Activated CD4-positive, alpha-beta T cell treated with anti-CD3 and anti-CD28 coated beads, Interleukin-10, Interleukin-2, amounts not matched to agents 100 ng/mL and 50 ng/mL, durations not matched to agents 16 hours and 8 hours (primary cell): Measurements from ENCODE around the gene SLC1A4.

ENCODE experiments used
- DNase-seq: peaks from one replicate; pipeline ENCODE4 v3.0.0-alpha.2; 2020

The SLC1A4 gene

DNA sequence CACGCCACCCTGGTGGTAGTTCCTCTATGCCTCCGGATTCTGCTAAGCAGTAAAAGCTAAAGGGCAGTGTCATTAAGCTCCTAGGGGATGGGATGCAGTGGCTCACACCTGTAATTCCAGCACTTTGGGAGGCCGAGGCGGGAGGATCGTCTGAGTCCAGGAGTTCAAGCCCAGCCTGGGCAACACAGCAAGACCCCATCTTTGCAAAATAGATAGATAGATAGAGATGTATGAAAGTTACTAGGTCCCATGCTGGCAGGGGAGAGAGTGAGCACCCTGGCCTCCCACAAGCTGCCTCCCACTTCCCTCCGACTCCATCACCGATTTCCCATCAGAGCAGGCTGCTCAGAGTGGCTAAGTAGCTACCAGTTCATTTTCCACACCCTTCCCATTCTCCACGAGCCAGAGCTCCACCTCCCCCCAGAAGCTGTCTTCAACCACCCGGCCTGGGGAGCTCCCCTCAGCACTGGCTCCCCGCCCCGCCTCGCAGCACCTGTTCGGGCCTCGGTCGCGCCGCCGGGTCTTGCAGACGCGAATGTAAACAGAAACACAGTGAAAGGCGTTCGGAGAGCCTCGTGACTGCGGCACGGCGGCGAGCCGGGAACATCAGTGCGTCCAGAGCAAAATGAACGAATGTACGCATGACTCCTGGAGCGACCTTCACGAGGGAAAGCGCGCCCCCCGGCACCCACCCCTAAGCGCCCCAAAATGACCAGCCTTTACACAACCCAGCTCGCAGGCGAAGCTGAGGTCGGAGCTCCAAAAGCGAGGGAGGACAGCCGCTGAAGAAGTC lies 66.4 kb downstream of the SLC1A4 start:
- DNase-seq = no peak

DNA sequence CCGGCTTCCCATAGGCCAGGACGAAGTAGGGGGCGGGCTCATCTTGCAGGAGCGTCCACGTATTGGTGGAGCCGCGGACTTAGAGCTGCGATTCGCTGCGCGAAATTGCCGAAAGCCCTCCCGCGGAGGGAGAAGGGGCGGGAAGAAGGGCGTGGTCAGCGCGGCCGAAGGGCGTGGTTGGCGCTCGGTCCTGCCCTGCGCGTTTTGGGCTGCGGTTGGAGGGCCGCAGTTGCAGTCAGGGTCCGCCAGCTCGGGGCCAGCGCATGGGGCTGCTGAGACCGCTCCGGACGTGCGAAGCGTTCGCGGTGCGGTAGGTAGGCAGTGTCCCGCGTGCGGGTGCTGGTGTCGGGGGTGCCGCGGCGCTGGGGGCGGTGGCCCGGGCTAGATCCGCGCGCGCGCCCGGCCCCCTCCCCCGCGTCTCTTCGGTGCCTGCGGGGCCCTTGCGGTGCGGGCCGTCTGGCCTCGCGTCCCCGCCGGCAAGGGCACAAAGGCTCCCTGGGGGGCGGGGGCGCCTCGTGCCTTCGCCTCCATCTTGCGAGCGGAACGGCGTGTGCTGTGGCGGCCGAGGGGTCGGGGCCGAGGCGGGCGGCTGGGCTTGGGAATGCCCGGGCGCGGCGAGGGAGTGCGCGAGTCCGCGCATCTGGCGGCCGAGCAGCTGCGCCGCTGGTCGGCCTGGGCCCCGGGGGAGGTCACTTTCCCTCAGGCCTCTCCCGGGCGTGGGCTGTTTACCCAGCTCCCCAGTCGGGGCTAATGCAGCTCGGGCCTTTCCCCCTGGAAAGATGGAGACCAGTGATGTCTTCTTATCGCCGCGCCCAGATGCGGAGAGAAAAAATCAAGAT lies 67.2 kb downstream of the SLC1A4 start, which contains the start of gene CEP68:
TSS of gene CEP68 (plus strand) at position 202 of the 839 bp plus-strand sequence. CDS start 13,029 bp downstream, outside the sequence.
- peak; percentile 98 for DNase-seq

DNA sequence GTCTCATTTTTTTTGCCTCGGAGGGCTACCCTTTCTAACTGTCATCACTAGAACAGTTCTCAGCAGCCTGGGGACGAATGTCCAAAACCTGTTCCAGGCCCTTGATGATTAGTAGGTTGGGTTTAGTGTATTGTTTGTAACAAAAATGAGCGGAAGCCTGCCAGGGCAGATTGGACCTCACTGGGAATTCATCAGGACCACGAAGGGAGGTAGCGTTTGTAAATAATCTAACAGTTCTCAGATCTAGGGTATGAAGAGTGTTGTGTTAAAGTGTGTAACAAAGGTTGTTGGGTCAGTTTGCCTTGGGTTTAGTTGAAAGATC lies 67.8 kb downstream of the SLC1A4 start:
- DNase-seq = no peak

DNA sequence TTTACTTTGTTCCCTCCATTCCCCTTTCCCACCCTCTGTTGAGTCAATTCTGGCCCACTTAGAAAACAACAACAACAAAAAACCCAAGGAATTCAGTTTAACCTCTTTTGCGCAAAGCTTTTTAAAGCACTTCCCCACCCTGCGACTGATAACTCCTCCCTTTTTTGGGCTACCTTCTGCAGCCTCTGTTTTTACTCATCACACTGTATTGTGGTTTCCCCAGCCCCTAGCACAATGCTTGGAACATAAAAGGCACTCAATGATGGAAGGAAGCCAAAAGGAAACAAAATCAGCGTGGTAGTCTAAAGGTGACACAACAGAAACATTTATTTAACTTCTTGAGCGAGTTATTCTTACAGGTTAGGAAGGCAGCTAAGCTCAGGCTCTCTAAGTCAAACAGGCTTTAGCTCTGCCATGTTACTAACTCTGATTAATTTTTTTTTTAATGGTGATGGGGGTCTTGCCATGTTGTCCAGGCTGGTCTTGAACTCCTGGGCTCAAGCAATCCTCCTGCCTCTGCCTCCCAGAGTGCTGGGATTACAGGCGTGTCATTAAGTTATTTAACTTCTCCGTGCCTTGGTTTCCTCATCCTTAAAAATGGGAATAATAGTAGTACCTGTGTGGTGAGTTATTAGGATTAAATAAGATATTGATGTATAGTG lies 68.3 kb downstream of the SLC1A4 start:
- DNase-seq = peak; percentile 90

DNA sequence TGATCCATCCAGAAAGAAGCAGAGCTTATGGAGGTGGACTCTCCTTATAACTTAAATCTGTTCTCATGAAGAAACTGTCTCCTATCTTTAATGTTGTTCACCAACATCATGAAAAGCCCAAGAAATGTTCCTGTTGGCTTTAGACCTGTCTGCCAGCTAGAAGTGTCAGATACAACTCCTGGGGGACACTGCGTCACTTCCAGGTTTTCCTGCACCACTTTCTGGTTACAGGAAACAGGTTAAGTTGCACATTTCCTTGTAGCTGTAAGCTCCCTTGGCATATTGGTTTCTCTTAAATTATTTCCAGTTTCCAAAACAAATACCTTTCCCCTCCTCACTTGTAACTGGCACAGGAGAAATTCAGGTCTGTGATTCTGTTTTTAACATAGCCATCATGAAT lies 69.9 kb downstream of the SLC1A4 start:
- DNase-seq = no peak

DNA sequence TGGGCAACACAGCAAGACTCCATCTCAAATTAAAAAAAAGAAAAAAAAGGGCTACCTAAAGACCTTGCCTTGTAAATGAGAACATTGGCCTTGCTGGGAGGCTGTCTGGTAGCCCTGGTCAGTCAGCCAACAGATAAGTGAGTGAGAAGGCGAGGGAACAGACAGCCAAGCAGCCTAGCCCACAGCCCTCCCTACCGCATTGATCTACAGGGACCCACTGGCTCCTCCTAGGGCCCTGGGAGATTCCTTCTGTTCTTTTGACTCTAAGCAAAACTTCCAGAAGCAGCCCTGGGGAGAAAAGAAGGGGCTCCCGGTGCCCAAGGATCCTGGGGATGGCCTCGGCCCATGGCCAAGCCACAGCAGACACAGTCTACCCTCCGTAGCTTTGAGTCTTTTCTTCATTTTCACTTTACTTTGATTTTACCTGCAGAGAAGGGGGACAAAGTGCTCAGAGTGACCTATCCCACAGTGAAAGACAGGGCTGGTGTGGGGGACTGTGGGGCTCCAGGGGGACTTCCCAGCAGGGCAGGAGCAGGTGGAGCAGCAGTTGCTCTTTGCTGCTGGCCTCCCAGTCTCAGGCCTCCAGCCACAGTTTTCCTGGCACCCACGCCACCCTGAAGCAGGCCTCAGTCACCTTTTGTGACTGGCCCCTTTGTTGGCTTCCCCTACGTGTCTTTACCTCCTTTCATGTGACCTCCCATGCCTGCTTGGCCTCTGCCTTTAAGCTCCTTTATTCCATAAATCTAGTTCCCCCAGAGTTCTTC lies 72.1 kb downstream of the SLC1A4 start:
- no peak for DNase-seq

DNA sequence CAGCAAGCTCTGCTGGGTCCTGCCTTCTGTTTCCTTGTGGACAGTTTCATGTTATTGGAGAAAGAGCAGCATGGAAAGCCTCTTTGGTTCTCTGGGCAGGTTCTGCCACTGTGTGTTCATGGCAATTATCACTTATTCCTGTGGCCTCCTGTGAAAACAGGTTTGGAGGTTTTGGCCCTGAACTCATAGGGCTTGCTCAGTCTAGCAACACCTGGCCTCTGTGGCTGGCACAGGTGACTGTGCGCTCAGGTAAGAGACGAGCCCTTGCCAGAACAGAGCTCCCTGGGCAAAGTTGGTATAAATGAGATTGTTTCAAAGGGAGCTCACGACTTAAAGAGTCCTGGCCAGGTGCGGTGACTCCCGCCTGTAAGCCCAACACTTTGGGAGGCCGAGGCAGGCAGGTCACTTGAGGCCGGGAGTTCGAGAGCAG lies 72.7 kb downstream of the SLC1A4 start:
- DNase-seq = no peak

DNA sequence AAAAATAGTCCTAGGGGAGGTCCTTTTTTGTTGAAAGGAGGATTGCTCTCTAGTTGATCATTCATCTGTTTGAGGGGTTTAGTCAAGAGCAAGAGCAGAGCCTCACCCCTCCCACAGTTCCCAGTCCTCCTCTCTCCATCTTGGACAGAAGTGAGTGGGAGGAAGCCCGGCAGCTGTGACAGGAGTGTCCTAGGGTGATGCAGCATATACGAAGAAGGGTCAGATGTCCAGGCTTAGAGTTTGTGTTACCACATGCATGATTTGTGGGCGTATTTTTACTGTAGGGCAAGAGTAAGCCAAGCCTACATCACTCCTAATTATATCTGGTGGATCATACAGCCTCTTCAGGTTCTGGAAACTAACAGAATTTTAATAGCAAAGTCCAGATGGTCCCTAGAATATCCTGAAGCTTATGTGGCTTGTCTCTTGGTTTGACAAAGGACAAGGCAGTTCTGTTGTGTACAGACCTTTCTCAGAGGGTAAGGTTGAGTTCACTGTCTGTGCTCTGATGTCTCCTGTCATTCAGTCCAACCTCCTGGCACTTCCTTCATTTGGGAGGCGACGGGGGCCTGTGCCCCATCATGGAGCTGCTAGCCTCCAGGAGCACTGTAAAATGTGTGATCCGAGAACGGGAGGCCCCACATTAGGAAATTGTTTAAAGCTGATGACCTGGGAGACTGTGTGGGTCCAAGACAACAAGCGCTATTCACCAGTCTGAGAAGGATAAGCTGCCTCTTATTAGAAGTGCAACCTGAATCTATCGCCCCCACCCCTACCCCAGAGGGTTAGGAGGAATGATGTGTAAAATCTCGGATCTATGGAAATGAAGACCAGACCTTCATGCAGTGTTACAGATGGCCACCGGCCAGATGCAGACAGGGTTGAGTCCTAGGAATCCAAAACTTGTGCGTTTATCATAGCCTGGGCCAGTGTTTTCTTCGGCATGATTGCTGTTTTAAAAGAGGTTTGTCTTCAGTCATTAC lies 73.9 kb downstream of the SLC1A4 start:
- no peak for DNase-seq

DNA sequence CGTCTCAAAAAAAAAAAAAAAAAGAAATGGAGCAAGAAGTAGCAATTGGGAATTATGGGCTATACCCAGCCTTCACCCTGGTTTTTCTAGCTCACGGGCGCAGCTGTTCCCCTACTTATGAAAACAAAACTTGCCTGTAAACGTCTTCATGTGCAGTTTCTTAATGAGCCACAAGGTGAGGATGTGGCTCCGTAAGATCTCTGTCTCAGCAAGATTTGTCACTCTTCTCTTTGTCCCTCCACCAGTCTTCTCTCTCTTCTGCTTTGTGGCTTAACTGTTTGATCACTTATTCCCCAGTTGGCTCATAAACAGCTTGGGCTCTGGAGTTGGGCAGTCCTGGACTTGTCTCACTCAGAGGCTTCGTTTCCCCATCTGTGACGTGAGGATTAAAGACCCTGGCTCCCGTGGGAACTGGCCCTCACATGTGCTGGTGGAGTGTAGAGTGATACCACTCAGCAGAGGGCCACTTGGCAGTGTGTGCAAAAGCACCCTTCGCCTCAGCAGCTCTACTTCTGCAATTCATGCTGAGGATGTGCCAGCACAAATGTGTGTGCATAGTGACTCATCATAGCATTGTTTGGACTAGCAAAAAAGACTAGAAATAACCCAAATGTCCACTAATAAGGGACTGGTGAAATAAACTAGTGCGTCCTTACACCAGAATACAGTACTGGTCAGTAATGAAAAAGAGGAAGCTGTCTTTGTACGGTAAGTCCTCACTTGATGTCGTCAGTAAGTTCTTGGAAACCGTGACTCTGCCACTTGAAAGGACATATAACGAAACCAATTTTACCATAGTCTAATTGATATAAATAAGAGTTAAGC lies 75.7 kb downstream of the SLC1A4 start:
- DNase-seq = peak; percentile 73

DNA sequence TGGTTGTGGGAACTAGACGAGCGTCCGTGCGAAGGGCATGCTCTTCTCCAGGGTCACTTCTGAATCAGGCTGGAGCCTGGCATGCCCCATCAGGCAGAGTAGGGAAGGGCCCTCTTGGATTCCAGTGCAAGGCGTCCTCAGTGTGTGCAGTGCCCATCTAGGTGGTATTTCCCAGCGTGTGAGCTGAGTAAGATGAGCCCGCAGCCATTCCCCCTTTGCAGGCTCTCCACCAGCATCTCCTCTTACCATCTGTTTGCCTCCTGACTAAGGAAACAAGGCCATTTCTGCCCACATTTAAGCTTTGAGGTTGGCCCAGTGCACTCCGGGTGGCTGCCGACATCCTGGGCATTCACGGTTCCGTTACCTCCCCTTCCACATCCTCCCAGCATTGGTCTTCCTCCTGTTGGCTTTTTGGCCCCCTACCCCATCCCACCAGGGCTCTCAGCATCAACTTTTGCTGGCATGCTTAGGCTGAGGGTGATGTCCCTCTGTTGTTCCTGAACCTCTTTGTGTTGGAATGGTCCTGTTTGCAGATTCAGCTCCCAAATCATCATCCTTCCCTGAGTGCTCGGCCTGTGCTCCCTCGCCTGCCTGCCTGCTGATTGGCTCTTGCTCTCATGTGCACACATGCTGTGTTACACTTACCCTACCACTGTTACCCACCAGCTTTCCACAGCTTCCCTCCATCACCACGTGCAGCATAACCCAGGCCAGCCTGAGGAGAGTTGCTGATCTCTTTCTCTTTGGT lies 78.8 kb downstream of the SLC1A4 start:
- no peak for DNase-seq

DNA sequence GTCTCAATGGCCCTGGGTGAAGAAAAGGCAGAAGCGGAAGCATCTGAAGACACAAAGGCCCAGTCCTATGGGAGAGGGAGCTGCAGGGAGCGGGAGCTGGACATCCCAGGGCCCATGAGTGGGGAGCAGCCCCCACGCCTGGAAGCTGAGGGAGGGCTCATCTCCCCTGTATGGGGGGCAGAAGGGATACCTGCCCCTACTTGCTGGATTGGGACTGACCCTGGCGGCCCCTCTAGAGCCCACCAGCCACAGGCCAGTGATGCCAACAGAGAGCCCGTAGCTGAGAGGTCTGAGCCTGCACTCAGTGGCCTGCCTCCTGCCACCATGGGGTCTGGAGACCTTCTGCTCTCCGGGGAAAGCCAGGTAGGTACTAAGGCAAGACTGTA lies 80.2 kb downstream of the SLC1A4 start:
- no peak for DNase-seq

DNA sequence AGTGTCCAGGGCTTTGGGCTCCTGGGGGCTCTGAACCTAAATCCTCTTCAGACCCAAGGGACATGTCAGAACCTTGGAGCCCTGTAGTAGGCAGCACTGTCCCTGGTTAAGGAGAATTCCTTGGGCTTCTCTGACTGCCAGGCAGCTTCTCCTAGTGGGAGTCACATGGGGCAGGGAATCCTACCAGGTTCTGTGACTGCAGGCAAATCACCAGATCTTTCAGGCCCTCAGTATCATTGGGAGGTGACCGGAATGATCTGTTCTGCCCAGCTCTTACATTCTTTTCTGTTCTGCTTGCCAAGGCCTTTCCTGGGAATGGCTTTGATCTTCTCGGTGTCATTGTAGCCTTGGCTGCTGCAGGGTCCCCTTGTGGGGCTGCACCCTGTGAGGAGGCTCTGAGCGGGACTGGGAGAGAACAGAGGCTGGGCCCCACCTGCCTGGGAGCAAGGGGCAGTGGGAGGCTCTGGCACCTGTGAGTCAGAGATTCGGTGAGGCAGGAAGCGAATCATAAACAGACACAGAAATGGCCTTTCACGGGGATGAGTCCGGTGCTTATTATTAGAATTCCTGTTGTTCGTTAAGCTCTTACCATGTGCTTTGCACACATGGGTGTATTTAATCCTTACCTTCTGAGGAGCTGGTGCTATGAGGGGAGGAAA lies 81.1 kb downstream of the SLC1A4 start:
- DNase-seq = no peak

DNA sequence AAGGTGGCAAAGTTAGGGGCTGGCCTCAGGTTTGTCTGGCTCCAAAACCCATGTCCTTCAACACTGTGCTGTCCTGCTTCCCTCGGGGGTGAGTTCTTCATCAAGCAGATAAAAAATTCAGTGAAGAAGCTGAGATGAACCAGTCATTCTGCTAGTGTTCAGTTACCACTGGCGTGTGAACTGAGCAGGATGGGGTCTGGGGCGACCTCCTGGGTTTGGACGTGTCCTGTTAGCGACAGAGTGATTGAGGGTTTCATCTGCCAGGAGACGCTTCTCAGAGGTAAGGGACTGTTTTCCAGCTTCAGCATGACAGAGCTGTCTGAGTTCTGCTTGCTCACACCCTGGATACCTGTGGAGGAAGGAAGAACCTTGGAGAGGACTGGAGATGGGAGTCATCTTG lies 81.7 kb downstream of the SLC1A4 start:
- no peak for DNase-seq

DNA sequence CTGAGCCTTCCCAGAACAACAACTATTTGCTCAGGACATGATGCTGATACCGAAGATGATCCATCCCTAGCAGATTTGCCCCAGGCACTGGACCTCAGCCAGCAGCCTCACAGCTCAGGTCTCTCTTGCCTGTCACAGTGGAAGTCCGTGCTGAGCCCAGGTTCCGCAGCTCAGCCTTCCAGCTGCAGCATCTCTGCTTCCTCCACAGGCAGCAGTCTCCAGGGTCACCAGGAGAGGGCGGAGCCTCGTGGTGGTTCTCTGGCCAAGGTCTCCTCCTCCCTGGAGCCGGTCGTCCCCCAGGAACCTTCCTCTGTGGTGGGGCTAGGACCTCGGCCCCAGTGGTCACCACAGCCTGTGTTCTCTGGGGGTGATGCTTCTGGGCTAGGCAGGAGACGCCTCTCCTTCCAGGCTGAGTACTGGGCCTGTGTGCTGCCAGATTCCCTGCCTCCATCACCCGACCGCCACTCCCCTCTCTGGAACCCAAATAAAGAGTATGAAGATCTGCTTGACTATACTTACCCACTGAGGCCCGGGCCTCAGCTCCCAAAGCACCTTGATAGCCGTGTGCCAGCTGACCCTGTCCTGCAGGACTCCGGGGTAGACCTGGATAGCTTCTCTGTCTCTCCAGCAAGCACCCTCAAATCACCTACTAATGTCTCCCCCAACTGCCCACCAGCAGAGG lies 82.4 kb downstream of the SLC1A4 start:
- DNase-seq = no peak

DNA sequence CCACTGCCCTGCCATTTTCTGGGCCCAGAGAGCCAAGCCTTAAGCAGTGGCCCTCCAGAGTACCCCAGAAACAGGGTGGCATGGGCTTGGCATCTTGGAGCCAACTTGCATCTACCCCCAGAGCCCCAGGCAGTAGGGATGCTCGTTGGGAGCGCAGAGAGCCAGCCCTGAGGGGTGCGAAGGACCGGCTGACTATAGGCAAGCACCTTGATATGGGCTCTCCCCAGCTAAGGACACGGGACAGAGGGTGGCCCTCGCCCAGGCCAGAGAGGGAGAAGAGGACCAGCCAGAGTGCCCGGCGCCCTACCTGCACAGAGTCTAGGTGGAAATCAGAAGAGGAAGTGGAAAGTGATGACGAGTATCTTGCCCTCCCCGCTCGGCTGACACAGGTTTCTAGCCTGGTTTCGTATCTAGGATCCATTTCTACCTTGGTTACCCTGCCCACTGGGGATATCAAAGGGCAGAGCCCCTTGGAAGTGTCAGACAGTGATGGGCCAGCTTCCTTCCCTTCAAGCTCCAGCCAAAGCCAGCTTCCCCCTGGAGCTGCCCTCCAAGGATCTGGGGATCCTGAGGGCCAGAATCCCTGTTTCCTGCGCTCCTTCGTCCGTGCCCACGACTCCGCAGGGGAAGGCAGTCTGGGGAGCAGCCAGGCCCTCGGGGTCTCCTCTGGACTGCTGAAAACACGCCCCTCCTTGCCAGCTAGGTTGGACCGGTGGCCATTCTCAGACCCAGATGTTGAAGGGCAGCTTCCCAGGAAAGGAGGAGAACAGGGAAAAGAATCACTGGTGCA lies 83.2 kb downstream of the SLC1A4 start:
- no peak for DNase-seq
